Left ventricle myocardium inferior (tissue), 1 donor: Measurements from ENCODE around the gene TIAM2. TPM values are rescaled to one million over a fixed set of nuclear protein-coding genes. Genes with fewer than 3 reads are reported as not detected.

ENCODE experiments used
- DNase-seq: peaks from one replicate; pipeline ENCODE4 v3.0.0-alpha.2; 2020
- H3K27ac ChIP-seq: fragments of 200-600 bp; replicated peaks from 2 replicates; pipeline ENCODE4 v1.8.0; 2021
- H3K27me3 ChIP-seq: fragments of 200-600 bp; 2 replicates; pipeline ENCODE4 v1.8.0; 2021; ENCODE audit warnings: low read depth
- H3K36me3 ChIP-seq: fragments of 200-600 bp; 2 replicates; pipeline ENCODE4 v1.8.0; 2021
- H3K4me1 ChIP-seq: fragments of 200-600 bp; 2 replicates; pipeline ENCODE4 v1.8.0; 2021
- H3K4me3 ChIP-seq: fragments of 200-600 bp; 2 replicates; pipeline ENCODE4 v1.8.0; 2021; ENCODE audit warnings: mild to moderate bottlenecking, moderate library complexity
- H3K9me3 ChIP-seq: fragments of 200-600 bp; replicated peaks from 2 replicates; pipeline ENCODE4 v1.8.0; 2021
- intact Hi-C: fragments of 100-400 bp; cut with micrococcal nuclease; formaldehyde crosslinking; loops from one replicate; pipeline ENCODE4 v1.11.0; 2022
- total RNA-seq: library from RNA; stranded (reverse); fragmentation: NEBNext Ultra II Directional; extraction: Animal tissue kit (Norgen Biotek cat#: 25700); gene quantifications from one replicate; pipeline ENCODE4 v1.2.1, GENCODE V29; 2021
- TF ChIP-seq, protein P1 (sequence below): fragments of 200-600 bp; IDR thresholded peaks from 2 replicates; pipeline ENCODE4 v1.8.0; 2021; ENCODE audit warnings: antibody characterized with exemption, mild to moderate bottlenecking, borderline replicate concordance
- donor health status: DM: no; HTN: yes; CAD: no; lungs with severe emphysema.

The TIAM2 gene
- total RNA-seq, 1 donor from 2014 or later = 12.0 TPM

DNA sequence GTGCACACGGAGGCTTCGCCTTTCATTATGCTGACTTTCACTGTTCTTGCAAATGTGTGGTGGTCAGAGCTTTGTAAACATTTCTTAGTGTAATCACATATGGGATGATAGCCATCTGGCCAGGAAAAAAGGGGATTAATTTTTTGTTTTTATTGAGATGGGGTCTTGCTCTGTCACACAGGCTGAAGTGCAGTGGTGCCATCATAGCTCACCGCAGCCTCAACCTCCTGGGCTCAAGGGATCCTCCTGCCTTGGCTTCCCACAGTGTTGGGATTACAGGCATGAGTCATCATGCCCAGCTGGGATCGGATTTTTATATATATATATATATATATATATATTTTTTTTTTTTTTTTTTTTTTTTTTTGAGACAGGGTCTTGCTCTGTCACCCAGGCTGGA is 11.0 kb upstream of the TIAM2 start:
- no peaks in the 10 kb centered on the region for H3K9me3 ChIP-seq
- H3K27me3 ChIP-seq = no peaks in the 10 kb centered on the region
- no peak overlapping the region for H3K27ac ChIP-seq
- no peak overlapping the region for H3K4me3 ChIP-seq
- H3K36me3 ChIP-seq = no peaks in the 10 kb centered on the region
- H3K4me1 ChIP-seq = no peaks in the 10 kb centered on the region
- intact Hi-C loops = no loop called here
- TF ChIP-seq, protein P1, sequence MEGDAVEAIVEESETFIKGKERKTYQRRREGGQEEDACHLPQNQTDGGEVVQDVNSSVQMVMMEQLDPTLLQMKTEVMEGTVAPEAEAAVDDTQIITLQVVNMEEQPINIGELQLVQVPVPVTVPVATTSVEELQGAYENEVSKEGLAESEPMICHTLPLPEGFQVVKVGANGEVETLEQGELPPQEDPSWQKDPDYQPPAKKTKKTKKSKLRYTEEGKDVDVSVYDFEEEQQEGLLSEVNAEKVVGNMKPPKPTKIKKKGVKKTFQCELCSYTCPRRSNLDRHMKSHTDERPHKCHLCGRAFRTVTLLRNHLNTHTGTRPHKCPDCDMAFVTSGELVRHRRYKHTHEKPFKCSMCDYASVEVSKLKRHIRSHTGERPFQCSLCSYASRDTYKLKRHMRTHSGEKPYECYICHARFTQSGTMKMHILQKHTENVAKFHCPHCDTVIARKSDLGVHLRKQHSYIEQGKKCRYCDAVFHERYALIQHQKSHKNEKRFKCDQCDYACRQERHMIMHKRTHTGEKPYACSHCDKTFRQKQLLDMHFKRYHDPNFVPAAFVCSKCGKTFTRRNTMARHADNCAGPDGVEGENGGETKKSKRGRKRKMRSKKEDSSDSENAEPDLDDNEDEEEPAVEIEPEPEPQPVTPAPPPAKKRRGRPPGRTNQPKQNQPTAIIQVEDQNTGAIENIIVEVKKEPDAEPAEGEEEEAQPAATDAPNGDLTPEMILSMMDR = no peak
- no peak for DNase-seq

- no peaks in the 10 kb centered on the region for H3K36me3 ChIP-seq
- no peak overlapping the region for H3K27ac ChIP-seq
- H3K4me1 ChIP-seq = no peaks in the 10 kb centered on the region
- no peak overlapping the region for H3K4me3 ChIP-seq
- no peaks in the 10 kb centered on the region for H3K9me3 ChIP-seq
- TF ChIP-seq, protein P1 = no peak
- no peaks in the 10 kb centered on the region for H3K27me3 ChIP-seq
- intact Hi-C loops = no loop called here
- DNase-seq = no peak
Measured at GRCh38 chr6:154986787-154987235, 8.3 kb upstream of the TIAM2 start.

DNA sequence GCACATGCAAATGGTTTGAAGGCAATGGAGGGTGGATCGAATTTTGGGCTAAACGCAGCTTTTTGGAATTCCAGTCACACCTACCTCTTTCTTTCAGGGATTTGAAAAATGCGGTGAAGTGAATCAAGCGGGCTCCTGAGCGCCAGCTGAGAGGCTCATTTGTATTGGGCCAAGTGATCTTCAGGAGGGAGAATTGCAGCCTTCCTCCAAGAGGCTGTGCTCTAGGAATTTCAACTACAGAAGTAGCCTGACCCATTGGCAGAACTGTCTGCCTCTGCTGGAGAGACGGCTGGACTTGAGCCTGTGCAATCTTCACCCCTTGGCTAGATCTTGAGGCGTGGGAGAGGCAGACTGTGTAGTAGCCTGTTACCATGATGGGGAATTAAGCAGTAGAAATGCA is 5.7 kb upstream of the TIAM2 start:
- Histone ChIP-seq H3K27me3 (peaks cover 4% of the 10 kb centered on the region), H3K4me1 (no peaks in the 10 kb centered on the region), H3K27ac (no peak overlapping the region), H3K4me3 (no peak overlapping the region), H3K36me3 (no peaks in the 10 kb centered on the region), H3K9me3 (no peaks in the 10 kb centered on the region)
- TF ChIP-seq, protein P1 = no peak
- DNase-seq = no peak
- intact Hi-C loops = no loop called here

- H3K27me3 ChIP-seq = peaks cover 16% of the 10 kb centered on the region
- DNase-seq = no peak
- TF ChIP-seq, protein P1 = no peak
- no peaks in the 10 kb centered on the region for H3K36me3 ChIP-seq
- peaks cover 9% of the 10 kb centered on the region for H3K4me1 ChIP-seq
- no peak overlapping the region for H3K27ac ChIP-seq
- H3K9me3 ChIP-seq = no peaks in the 10 kb centered on the region
- no peak overlapping the region for H3K4me3 ChIP-seq
- intact Hi-C loops = no loop called here
Measured at GRCh38 chr6:154991207-154991606, 3.9 kb upstream of the TIAM2 start.

DNA sequence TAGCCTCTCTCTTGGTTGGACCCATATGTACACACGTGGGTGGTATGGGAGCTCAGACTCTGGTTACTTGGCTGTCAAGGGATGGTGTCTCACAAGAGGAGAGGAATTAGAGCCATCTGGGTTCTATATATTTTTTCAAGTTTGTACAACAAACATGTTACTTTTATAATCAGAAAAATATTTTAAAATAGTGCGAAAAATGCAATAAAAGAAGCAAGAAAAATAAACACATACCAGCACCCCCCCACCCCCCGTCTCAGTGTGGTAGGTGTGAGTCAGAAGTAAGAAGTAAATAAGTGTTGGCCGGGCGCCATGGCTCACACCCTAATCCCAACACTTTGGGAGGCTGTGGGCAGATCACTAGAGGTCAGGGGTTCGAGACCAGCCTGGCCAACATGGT is 2.1 kb upstream of the TIAM2 start:
- intact Hi-C loops = no loop called here
- H3K4me3 ChIP-seq = no peak overlapping the region

More for the DNA sequence above, 2.1 kb upstream of the TIAM2 start:
- DNase-seq = no peak
- Histone ChIP-seq H3K27me3 (peaks cover 34% of the 10 kb centered on the region), H3K27ac (no peak overlapping the region), H3K9me3 (no peaks in the 10 kb centered on the region), H3K4me1 (peaks cover 12% of the 10 kb centered on the region), H3K36me3 (no peaks in the 10 kb centered on the region)
- TF ChIP-seq, protein P1 = no peak
